GM18861 (cell line): ENCODE results near the gene HPSE2.
"Not testable (repeated sequence)": the region's sequence is repeated elsewhere in the genome, so short reads cannot be mapped to it uniquely, and the experiment has no call there.

Experiments used
- ATAC-seq: cut with Tn5 transposase; IDR thresholded peaks from one replicate; pipeline ENCODE4 v1.9.1; 2021; ENCODE audit not compliant: unreplicated experiment

HPSE2 gene

GRCh38 chr10:98577168-98577567 lies 658.5 kb downstream of the HPSE2 start:
- ATAC-seq = no peak

- ATAC-seq = no peak
Observed at GRCh38 chr10:98576096-98576495, 659.6 kb downstream of the HPSE2 start.

- ATAC-seq = no peak
Observed at GRCh38 chr10:98572594-98572993, 663.1 kb downstream of the HPSE2 start.

- ATAC-seq = no peak
Observed at GRCh38 chr10:98570834-98571233, 664.8 kb downstream of the HPSE2 start.

GRCh38 chr10:98569853-98570252 lies 665.8 kb downstream of the HPSE2 start:
- ATAC-seq = no peak

- ATAC-seq = no peak
Observed at GRCh38 chr10:98568551-98568950, 667.1 kb downstream of the HPSE2 start.

GRCh38 chr10:98567391-98568133 lies 668.1 kb downstream of the HPSE2 start:
- ATAC-seq = no peak

- no peak for ATAC-seq
Observed at GRCh38 chr10:98563811-98564210, 671.8 kb downstream of the HPSE2 start.

GRCh38 chr10:98560565-98560964 lies 675.1 kb downstream of the HPSE2 start:
- no peak for ATAC-seq

GRCh38 chr10:98556061-98556460 lies 679.6 kb downstream of the HPSE2 start:
- ATAC-seq = no peak

GRCh38 chr10:98555021-98555619 lies 680.5 kb downstream of the HPSE2 start:
- no peak for ATAC-seq

GRCh38 chr10:98541561-98541960 lies 694.1 kb downstream of the HPSE2 start:
- ATAC-seq = not testable (repeated sequence)

- no peak for ATAC-seq
Observed at GRCh38 chr10:98539578-98539977, 696.1 kb downstream of the HPSE2 start.

GRCh38 chr10:98538472-98538871 lies 697.2 kb downstream of the HPSE2 start:
- no peak for ATAC-seq

- ATAC-seq = no peak
Observed at GRCh38 chr10:98536551-98536950, 699.1 kb downstream of the HPSE2 start.

GRCh38 chr10:98533746-98534445 lies 701.8 kb downstream of the HPSE2 start:
- no peak for ATAC-seq

GRCh38 chr10:98533241-98533640 lies 702.4 kb downstream of the HPSE2 start:
- no peak for ATAC-seq

GRCh38 chr10:98528805-98529183 lies 706.9 kb downstream of the HPSE2 start:
- ATAC-seq = no peak

GRCh38 chr10:98528166-98528804 lies 707.4 kb downstream of the HPSE2 start:
- ATAC-seq = no peak

- no peak for ATAC-seq
Observed at GRCh38 chr10:98525969-98526368, 709.7 kb downstream of the HPSE2 start.

- no peak for ATAC-seq
Observed at GRCh38 chr10:98524124-98524523, 711.5 kb downstream of the HPSE2 start.

GRCh38 chr10:98519841-98520240 lies 715.8 kb downstream of the HPSE2 start:
- no peak for ATAC-seq
